Measurements from ENCODE around the gene LRMDA. TPM values are rescaled to one million over a fixed set of nuclear protein-coding genes. Genes with fewer than 3 reads are reported as not detected.

LRMDA gene
- total RNA-seq, 1 donor from 2014 or later, result 19.4 TPM

DNA sequence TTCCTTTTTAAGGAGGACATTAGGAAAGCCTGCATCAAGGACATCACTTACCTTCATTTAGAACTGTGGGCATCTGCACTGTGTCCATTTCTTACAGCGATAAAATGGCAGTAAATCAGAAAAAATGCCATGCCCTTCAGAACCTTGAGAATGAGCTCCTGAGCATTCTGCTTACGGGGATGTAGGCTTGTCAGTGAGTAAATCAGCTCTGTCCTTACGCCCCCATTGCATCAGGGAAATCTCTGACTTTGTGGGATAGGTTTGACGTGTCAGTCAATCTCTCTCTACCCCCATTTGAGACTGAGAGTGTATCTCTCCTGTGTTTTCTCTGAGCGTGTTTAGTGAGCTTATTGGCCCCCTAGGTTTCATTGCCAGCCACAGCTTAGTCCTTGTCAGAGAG, 837.1 kb downstream of the LRMDA start:
- H3K4me3 Mint-ChIP-seq (ENCODE audit: unreplicated experiment), result no peak overlapping the region
- H3K27ac Mint-ChIP-seq (ENCODE audit: unreplicated experiment), result no peak overlapping the region
- H3K4me1 Mint-ChIP-seq (ENCODE audit: unreplicated experiment), result peaks cover 3% of the 10 kb centered on the region
- no peaks in the 10 kb centered on the region for H3K27me3 Mint-ChIP-seq (ENCODE audit: unreplicated experiment)
- no peaks in the 10 kb centered on the region for H3K36me3 Mint-ChIP-seq (ENCODE audit: low read depth, unreplicated experiment)
- no peaks in the 10 kb centered on the region for H3K9me3 Mint-ChIP-seq (ENCODE audit: unreplicated experiment)
- TF ChIP-seq, protein P1, sequence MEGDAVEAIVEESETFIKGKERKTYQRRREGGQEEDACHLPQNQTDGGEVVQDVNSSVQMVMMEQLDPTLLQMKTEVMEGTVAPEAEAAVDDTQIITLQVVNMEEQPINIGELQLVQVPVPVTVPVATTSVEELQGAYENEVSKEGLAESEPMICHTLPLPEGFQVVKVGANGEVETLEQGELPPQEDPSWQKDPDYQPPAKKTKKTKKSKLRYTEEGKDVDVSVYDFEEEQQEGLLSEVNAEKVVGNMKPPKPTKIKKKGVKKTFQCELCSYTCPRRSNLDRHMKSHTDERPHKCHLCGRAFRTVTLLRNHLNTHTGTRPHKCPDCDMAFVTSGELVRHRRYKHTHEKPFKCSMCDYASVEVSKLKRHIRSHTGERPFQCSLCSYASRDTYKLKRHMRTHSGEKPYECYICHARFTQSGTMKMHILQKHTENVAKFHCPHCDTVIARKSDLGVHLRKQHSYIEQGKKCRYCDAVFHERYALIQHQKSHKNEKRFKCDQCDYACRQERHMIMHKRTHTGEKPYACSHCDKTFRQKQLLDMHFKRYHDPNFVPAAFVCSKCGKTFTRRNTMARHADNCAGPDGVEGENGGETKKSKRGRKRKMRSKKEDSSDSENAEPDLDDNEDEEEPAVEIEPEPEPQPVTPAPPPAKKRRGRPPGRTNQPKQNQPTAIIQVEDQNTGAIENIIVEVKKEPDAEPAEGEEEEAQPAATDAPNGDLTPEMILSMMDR (IDR thresholded peaks at IDR 0.05; ENCODE audit: unreplicated experiment), result no peak
- DNase-seq (ENCODE audit: low spot score), result no peak

DNA sequence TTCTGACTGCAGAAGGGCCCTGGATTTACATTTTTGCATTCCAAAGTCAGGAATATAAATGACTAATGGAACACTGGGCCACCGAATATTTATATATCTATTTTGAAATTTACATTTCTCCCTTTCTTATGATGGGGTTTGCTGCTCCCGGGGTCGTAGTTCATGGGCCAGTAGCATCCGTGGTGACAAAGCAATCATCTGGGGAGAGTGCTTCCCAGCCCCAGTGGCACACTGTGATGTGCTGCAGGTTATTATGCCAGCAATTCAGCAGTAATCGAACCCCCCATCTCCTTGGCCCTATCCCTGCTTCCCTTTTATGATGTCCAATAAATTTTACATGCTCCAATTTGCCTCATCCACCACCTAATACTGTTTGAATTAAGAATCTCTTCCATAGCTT, 837.5 kb downstream of the LRMDA start:
- Mint-ChIP-seq H3K4me1 (ENCODE audit: unreplicated experiment) (peaks cover 3% of the 10 kb centered on the region), H3K27me3 (ENCODE audit: unreplicated experiment) (no peaks in the 10 kb centered on the region), H3K4me3 (ENCODE audit: unreplicated experiment) (no peak overlapping the region), H3K27ac (ENCODE audit: unreplicated experiment) (no peak overlapping the region), H3K9me3 (ENCODE audit: unreplicated experiment) (no peaks in the 10 kb centered on the region), H3K36me3 (ENCODE audit: low read depth, unreplicated experiment) (no peaks in the 10 kb centered on the region)
- TF ChIP-seq, protein P1 (IDR thresholded peaks at IDR 0.05; ENCODE audit: unreplicated experiment), result no peak
- no peak for DNase-seq (ENCODE audit: low spot score)

DNA sequence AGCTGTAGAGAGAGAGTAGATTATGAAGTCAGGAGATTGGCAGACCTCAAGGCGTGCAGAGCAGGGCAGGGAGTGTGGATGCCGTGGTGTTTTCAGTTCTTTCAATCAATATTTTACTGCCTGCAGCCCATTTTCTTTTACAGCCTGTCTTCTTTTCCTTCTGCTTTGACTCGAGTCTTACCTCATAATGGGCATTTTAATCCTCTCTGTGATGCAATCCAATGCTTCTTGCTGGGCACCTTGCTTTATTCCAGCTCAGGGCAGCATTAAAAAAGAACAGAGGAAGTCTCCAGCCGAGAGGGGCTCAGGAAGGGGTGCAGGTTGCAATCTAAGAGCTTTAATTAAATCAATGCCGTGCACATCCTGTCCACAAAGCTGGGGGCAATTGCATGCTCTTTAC, 839.0 kb downstream of the LRMDA start:
- no peak overlapping the region for H3K27ac Mint-ChIP-seq (ENCODE audit: unreplicated experiment)
- H3K9me3 Mint-ChIP-seq (ENCODE audit: unreplicated experiment), result no peaks in the 10 kb centered on the region
- no peaks in the 10 kb centered on the region for H3K36me3 Mint-ChIP-seq (ENCODE audit: low read depth, unreplicated experiment)
- TF ChIP-seq, protein P1 (IDR thresholded peaks at IDR 0.05; ENCODE audit: unreplicated experiment), result no peak
- no peaks in the 10 kb centered on the region for H3K27me3 Mint-ChIP-seq (ENCODE audit: unreplicated experiment)
- no peaks in the 10 kb centered on the region for H3K4me1 Mint-ChIP-seq (ENCODE audit: unreplicated experiment)
- no peak overlapping the region for H3K4me3 Mint-ChIP-seq (ENCODE audit: unreplicated experiment)
- DNase-seq (ENCODE audit: low spot score), result no peak

DNA sequence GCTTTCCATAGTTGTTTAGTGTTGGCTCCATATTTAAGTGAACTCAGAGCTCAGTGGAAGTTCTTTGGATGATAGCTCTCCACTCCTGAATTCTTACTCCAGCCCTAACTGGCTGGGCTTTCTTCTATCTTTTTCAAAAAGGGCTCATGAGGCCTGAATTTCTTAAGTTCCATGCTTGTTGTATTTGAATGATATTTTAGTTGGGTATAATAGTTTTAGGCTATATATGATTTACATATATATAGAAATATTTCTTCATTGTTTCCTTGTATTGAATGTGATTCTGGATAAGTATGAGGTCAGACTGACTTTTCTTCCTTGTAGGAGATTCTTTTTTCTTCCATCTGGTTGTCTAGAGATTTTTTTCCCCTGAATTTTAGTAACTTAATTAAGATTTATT, 843.5 kb downstream of the LRMDA start:
- Mint-ChIP-seq H3K27ac (ENCODE audit: unreplicated experiment) (no peak overlapping the region), H3K4me3 (ENCODE audit: unreplicated experiment) (no peak overlapping the region), H3K9me3 (ENCODE audit: unreplicated experiment) (no peaks in the 10 kb centered on the region), H3K36me3 (ENCODE audit: low read depth, unreplicated experiment) (no peaks in the 10 kb centered on the region), H3K27me3 (ENCODE audit: unreplicated experiment) (no peaks in the 10 kb centered on the region), H3K4me1 (ENCODE audit: unreplicated experiment) (no peaks in the 10 kb centered on the region)
- no peak for DNase-seq (ENCODE audit: low spot score)
- TF ChIP-seq, protein P1 (IDR thresholded peaks at IDR 0.05; ENCODE audit: unreplicated experiment), result no peak

DNA sequence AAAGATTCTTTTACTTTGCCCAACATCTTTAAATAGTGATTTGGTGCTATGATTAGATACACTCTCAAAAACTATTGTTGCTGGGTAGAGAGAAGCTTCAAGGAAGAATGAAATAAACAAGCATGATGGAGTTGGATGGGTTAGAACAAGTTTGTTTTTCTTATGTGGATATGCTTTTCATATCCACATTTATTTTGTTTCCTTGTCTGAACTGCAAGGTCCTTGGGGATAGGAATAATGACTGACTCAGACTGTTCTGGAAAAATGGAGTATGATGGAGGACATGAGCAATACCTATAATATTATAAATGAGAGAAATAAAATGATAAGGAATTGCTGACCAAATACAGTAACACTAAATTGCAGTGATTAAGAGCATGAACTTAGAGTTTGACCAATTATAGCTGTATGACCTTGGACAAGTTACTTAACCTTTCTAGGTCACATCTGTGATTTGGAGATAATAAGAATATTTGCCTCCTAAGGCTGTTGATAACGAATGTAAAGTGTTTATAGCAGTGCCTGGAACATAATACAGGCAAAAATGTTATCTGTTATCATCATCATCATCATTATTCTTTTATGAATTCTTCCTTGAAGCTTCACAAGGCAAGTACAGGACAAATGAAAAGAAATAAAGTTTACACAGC, 847.5 kb downstream of the LRMDA start:
- no peaks in the 10 kb centered on the region for H3K9me3 Mint-ChIP-seq (ENCODE audit: unreplicated experiment)
- TF ChIP-seq, protein P1 (IDR thresholded peaks at IDR 0.05; ENCODE audit: unreplicated experiment), result no peak

More for the DNA sequence above, 847.5 kb downstream of the LRMDA start:
- H3K4me3 Mint-ChIP-seq (ENCODE audit: unreplicated experiment), result no peak overlapping the region
- no peak for DNase-seq (ENCODE audit: low spot score)
- H3K4me1 Mint-ChIP-seq (ENCODE audit: unreplicated experiment), result no peaks in the 10 kb centered on the region
- no peak overlapping the region for H3K27ac Mint-ChIP-seq (ENCODE audit: unreplicated experiment)
- H3K27me3 Mint-ChIP-seq (ENCODE audit: unreplicated experiment), result peaks cover 1% of the 10 kb centered on the region
- no peaks in the 10 kb centered on the region for H3K36me3 Mint-ChIP-seq (ENCODE audit: low read depth, unreplicated experiment)
